Bronchial epithelial cell (primary cell): ENCODE data around the gene GCK. TPM values are rescaled to one million over a fixed set of nuclear protein-coding genes. Genes with fewer than 3 reads are reported as not detected.
"Not testable (repeated sequence)": the region's sequence is repeated elsewhere in the genome, so short reads cannot be mapped to it uniquely, and the experiment has no call there.

Experiments used
- DNase-seq: peaks from one replicate; pipeline ENCODE4 v3.0.0-alpha.2; 2010; ENCODE audit warnings: low read depth
- FAIRE-seq: peaks from 2 replicates; lab custom pipeline; 2011; peaks lifted over from hg19 to GRCh38; lab: Jason Lieb, UNC
- H3K27me3 ChIP-seq: 2 replicates; pipeline ENCODE4 v1.5.1; 2011; ENCODE audit warnings: low read length; ENCODE audit not compliant: control insufficient read depth, insufficient read depth
- H3K36me3 ChIP-seq: 2 replicates; pipeline ENCODE4 v1.5.1; 2011; ENCODE audit warnings: low read length; ENCODE audit not compliant: control insufficient read depth, insufficient read depth
- H3K4me3 ChIP-seq: 2 replicates; pipeline ENCODE4 v1.5.1; 2011; ENCODE audit warnings: mild to moderate bottlenecking, low read depth, low read length, control low read depth
- total RNA-seq: library from RNA; depleted of rRNA; stranded (reverse); fragments of >200 nt; gene quantifications from 2 replicates; pipeline ENCODE4 v1.2.1, GENCODE V29; 2014
- TF ChIP-seq, protein P1 (sequence below): IDR thresholded peaks from 2 replicates; pipeline ENCODE4 v1.5.1; 2011; ENCODE audit warnings: mild to moderate bottlenecking, moderate library complexity, low read length, control low read depth, inconsistent platforms; ENCODE audit not compliant: insufficient read depth, severe bottlenecking

GCK gene
- total RNA-seq, 1 donor from 2014 or later = 0.53 TPM

DNA sequence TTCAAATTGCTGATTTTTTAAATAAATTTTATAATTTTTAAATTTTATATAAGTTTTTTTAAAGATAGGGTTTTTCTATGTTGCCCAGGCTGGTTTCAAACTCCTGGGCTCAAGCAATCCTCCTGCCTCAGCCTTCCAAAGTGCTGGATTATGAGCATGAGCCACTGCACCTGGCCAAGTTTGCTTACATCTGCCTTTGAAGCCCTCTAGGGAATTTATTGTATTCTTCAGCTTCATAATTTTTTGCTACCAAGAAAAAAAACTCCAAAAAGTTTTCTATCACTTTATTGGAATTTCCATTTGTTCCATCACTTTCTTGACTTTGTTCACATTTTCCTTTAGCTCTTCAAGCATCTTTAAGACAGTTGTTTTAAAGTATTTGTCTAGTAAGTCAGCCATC is 62.1 kb downstream of the GCK start:
- Histone ChIP-seq H3K4me3 (no peak overlapping the region), H3K36me3 (no peaks in the 10 kb centered on the region), H3K27me3 (no peaks in the 10 kb centered on the region)
- FAIRE-seq = no peak
- DNase-seq = no peak
- TF ChIP-seq, protein P1, sequence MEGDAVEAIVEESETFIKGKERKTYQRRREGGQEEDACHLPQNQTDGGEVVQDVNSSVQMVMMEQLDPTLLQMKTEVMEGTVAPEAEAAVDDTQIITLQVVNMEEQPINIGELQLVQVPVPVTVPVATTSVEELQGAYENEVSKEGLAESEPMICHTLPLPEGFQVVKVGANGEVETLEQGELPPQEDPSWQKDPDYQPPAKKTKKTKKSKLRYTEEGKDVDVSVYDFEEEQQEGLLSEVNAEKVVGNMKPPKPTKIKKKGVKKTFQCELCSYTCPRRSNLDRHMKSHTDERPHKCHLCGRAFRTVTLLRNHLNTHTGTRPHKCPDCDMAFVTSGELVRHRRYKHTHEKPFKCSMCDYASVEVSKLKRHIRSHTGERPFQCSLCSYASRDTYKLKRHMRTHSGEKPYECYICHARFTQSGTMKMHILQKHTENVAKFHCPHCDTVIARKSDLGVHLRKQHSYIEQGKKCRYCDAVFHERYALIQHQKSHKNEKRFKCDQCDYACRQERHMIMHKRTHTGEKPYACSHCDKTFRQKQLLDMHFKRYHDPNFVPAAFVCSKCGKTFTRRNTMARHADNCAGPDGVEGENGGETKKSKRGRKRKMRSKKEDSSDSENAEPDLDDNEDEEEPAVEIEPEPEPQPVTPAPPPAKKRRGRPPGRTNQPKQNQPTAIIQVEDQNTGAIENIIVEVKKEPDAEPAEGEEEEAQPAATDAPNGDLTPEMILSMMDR = no peak

DNA sequence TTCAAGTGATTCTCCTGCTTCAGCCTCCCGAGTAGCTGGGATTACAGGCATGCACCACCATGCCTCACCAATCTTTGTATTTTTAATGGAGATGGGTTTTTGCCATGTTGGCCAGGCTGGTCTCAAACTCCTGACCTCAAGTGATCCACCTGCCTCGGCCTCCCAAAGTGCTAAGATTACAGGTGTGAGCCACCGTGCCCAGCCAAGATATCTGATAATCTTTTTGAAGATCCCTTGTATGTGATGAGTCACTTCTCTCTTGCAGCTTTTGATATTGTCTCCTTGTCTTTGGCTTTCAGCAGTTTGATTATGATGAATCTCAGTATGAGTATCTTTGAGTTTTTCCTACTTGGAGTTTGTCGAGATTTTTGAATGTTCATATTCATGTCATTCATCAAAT is 62.7 kb downstream of the GCK start:
- not testable (repeated sequence) for DNase-seq, H3K4me3 ChIP-seq, FAIRE-seq, H3K27me3 ChIP-seq, H3K36me3 ChIP-seq

DNA sequence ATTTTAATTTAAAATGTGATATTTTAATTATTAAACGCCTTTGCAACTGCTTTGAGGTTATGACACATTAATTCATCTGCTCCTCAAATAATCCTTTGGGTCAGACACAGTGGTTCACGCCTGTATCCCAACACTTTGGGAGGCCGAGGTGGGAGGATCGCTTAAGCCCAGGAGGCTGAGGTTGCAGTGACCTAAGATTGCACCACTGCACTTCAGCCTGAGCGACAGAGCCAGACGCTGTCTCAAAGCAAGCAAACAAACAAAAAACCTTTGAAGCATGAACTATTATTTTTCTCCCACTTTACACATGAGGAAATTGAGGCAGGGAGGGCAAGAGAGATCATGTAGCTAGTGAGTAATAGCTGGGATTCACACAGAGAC is 64.4 kb downstream of the GCK start:
- Histone ChIP-seq H3K4me3 (no peak overlapping the region), H3K27me3 (no peaks in the 10 kb centered on the region), H3K36me3 (peaks cover 12% of the 10 kb centered on the region)
- TF ChIP-seq, protein P1 = no peak
- FAIRE-seq = no peak
- DNase-seq = no peak

DNA sequence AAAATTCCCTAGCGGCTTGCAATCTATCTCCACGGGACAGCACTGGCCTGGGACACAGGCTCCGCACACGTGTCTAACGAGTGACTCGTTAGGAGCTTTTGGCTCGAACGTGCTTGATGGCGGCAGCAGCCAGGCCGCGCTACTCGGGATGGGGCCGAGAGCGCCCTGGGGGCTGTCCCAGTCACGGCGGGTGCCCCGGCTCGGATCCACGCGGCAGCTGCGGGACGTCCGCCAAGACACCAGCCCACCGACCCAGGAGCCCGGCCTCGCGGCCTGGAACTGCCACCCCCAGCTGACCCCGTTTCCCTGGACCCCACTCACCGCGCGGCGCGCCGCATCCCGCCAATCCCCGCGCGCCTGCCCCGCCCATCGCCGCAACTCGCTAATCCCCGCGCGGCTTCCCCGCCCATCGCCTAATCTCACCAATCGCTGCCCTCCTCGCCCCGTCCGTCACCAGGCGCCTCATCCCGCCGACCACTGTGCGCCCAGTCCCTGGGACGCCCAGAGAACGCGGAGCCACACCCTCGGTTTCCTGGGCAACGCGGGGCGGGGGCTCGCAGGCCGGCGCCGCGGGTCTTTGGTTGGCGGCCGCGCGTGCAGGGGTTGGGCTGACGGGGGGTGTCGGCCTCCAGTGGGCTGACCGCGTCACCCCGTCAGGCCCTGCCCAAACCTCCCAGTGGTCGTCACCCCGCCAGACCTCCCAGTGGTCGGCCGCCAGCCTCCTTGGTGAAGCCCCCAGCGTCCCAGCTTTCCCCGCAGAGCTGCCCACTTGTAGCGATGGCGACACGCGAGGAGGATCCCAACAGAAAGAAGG is 65.8 kb downstream of the GCK start, which contains the start of gene POLD2:
Gene POLD2, minus strand, starts transcription at position 359 of the 814 bp plus-strand sequence. CDS start 1,495 bp downstream, outside the sequence.
- Histone ChIP-seq H3K36me3 (peaks cover 15% of the 10 kb centered on the region), H3K27me3 (no peaks in the 10 kb centered on the region), H3K4me3 (peak within 1 kb of the TSS; percentile 51)
- no peak for FAIRE-seq
- DNase-seq = peak; percentile 86
- TF ChIP-seq, protein P1 = no peak

DNA sequence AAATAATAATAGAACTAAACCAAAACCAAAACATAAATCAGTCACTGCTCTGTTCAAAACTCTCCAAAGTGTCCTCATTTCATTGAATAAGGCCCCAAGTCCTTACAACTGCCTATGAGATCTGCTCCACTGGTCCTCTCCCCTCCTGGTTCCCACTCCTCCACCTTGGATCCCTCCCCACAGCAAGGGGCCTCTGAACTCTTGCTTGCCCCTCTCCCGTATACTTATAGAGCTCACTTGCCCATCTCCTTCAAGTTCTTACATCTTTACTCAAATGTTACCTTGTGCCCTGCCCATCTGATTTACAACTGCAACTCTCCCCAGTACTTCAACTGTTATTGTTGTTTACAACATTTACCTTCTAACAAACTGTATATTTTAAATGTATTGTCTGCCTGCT is 66.7 kb downstream of the GCK start:
- Histone ChIP-seq H3K36me3 (peaks cover 17% of the 10 kb centered on the region), H3K4me3 (peak overlapping the region; percentile 51), H3K27me3 (no peaks in the 10 kb centered on the region)
- DNase-seq (no peak), FAIRE-seq (no peak)
- TF ChIP-seq, protein P1 = no peak

DNA sequence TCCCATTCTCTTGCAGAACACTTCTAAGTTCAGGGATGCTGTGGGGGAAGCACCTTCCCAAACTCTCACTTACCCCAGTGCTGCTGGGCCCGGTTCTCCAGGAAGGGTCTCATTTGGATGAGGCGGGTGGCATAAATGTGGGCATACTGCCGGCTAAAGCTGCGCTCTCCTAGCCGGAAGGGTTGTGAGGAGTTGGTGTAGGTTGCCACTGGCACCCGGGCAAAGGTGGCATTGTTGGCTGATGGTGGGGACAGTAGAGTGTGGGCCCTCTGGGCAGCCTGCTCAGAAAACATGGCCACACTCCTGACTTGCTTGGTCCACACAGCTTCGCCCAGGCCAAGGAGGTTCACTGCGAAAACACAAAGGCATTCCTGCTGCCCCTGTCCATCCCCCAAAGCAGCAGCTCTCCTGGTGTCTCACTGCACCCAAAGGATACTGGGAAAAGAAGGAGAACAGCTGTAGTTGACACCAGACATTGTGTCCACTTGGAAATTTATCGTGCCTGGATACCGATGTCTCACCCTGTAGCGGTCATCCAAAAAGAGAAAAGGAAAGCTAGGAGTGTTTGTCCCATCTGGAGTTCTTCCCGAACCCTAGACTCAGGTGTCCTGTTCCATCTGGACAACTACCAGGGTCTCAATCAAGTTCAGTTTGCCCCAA is 67.3 kb downstream of the GCK start:
- H3K4me3 ChIP-seq = no peak overlapping the region
- no peaks in the 10 kb centered on the region for H3K27me3 ChIP-seq
- TF ChIP-seq, protein P1 = no peak
- no peak for FAIRE-seq
- peaks cover 17% of the 10 kb centered on the region for H3K36me3 ChIP-seq
- no peak for DNase-seq
